Measurements from ENCODE around the gene RGL1. TPM values are rescaled to one million over a fixed set of nuclear protein-coding genes. Genes with fewer than 3 reads are reported as not detected.

RGL1 gene
- total RNA-seq, 1 donor from 2014 or later, result 28.2 TPM

GRCh38 chr1:183882335-183883167 lies 77.6 kb downstream of the RGL1 start:
- Histone ChIP-seq H3K4me1 (ENCODE audit: control insufficient read depth in 3 of 3, insufficient read depth in 3 of 3, low read length in 3 of 3) (peaks cover 5 to 18% (median 6%) of the 10 kb centered on the region in 3 donors), H3K9ac (ENCODE audit: low read depth in 1 of 3, low read length in 3 of 3) (no peak overlapping the region), H3K27me3 (ENCODE audit: control insufficient read depth in 3 of 3, insufficient read depth in 3 of 3, low read length in 3 of 3) (no peaks in the 10 kb centered on the region), H3K9me3 (ENCODE audit: control insufficient read depth in 3 of 3, low read length in 3 of 3) (no peaks in the 10 kb centered on the region), H3K4me3 (ENCODE audit: low read length in 3 of 3) (no peak overlapping the region), H3K27ac (ENCODE audit: low read depth, low read length) (peak overlapping the region; percentile 66), H3K36me3 (ENCODE audit: control insufficient read depth in 3 of 3, insufficient read depth in 3 of 3, low read length in 3 of 3) (peaks cover 0 to 6% (median 5%) of the 10 kb centered on the region in 3 donors)

- H3K9me3 ChIP-seq (ENCODE audit: control insufficient read depth in 3 of 3, low read length in 3 of 3), result no peaks in the 10 kb centered on the region
- H3K27me3 ChIP-seq (ENCODE audit: control insufficient read depth in 3 of 3, insufficient read depth in 3 of 3, low read length in 3 of 3), result no peaks in the 10 kb centered on the region
- no peak overlapping the region for H3K9ac ChIP-seq (ENCODE audit: low read depth in 1 of 3, low read length in 3 of 3)
- H3K4me1 ChIP-seq (ENCODE audit: control insufficient read depth in 3 of 3, insufficient read depth in 3 of 3, low read length in 3 of 3), result peaks cover 6 to 25% (median 12%) of the 10 kb centered on the region in 3 donors
- H3K36me3 ChIP-seq (ENCODE audit: control insufficient read depth in 3 of 3, insufficient read depth in 3 of 3, low read length in 3 of 3), result peaks cover 2 to 6% (median 5%) of the 10 kb centered on the region in 3 donors
- peak overlapping the region; percentile 66 for H3K27ac ChIP-seq (ENCODE audit: low read depth, low read length)
- H3K4me3 ChIP-seq (ENCODE audit: low read length in 3 of 3), result no peak overlapping the region
Observed at GRCh38 chr1:183883623-183884022, 78.7 kb downstream of the RGL1 start.

- H3K4me1 ChIP-seq (ENCODE audit: control insufficient read depth in 3 of 3, insufficient read depth in 3 of 3, low read length in 3 of 3), result peaks cover 6 to 28% (median 16%) of the 10 kb centered on the region in 3 donors
- H3K27ac ChIP-seq (ENCODE audit: low read depth, low read length), result peak overlapping the region; percentile 66
Observed at GRCh38 chr1:183884526-183884925, 79.6 kb downstream of the RGL1 start.

GRCh38 chr1:183885142-183885735 lies 80.3 kb downstream of the RGL1 start:
- Histone ChIP-seq H3K27me3 (ENCODE audit: control insufficient read depth in 3 of 3, insufficient read depth in 3 of 3, low read length in 3 of 3) (no peaks in the 10 kb centered on the region), H3K9ac (ENCODE audit: low read depth in 1 of 3, low read length in 3 of 3) (no peak overlapping the region), H3K4me3 (ENCODE audit: low read length in 3 of 3) (no peak overlapping the region), H3K36me3 (ENCODE audit: control insufficient read depth in 3 of 3, insufficient read depth in 3 of 3, low read length in 3 of 3) (peaks cover 2 to 6% (median 5%) of the 10 kb centered on the region in 3 donors), H3K27ac (ENCODE audit: low read depth, low read length) (peak overlapping the region; percentile 21), H3K9me3 (ENCODE audit: control insufficient read depth in 3 of 3, low read length in 3 of 3) (no peaks in the 10 kb centered on the region), H3K4me1 (ENCODE audit: control insufficient read depth in 3 of 3, insufficient read depth in 3 of 3, low read length in 3 of 3) (peaks cover 6 to 28% (median 16%) of the 10 kb centered on the region in 3 donors)

More at GRCh38 chr1:183884526-183884925, 79.6 kb downstream of the RGL1 start:
- Histone ChIP-seq H3K36me3 (ENCODE audit: control insufficient read depth in 3 of 3, insufficient read depth in 3 of 3, low read length in 3 of 3) (peaks cover 2 to 6% (median 5%) of the 10 kb centered on the region in 3 donors), H3K9ac (ENCODE audit: low read depth in 1 of 3, low read length in 3 of 3) (no peak overlapping the region), H3K4me3 (ENCODE audit: low read length in 3 of 3) (no peak overlapping the region), H3K9me3 (ENCODE audit: control insufficient read depth in 3 of 3, low read length in 3 of 3) (no peaks in the 10 kb centered on the region), H3K27me3 (ENCODE audit: control insufficient read depth in 3 of 3, insufficient read depth in 3 of 3, low read length in 3 of 3) (no peaks in the 10 kb centered on the region)

- Histone ChIP-seq H3K4me3 (ENCODE audit: low read length in 3 of 3) (no peak overlapping the region), H3K27ac (ENCODE audit: low read depth, low read length) (no peak overlapping the region), H3K36me3 (ENCODE audit: control insufficient read depth in 3 of 3, insufficient read depth in 3 of 3, low read length in 3 of 3) (peaks cover 2 to 6% (median 5%) of the 10 kb centered on the region in 3 donors), H3K9me3 (ENCODE audit: control insufficient read depth in 3 of 3, low read length in 3 of 3) (no peaks in the 10 kb centered on the region), H3K27me3 (ENCODE audit: control insufficient read depth in 3 of 3, insufficient read depth in 3 of 3, low read length in 3 of 3) (no peaks in the 10 kb centered on the region), H3K9ac (ENCODE audit: low read depth in 1 of 3, low read length in 3 of 3) (no peak overlapping the region), H3K4me1 (ENCODE audit: control insufficient read depth in 3 of 3, insufficient read depth in 3 of 3, low read length in 3 of 3) (peaks cover 8 to 28% (median 16%) of the 10 kb centered on the region in 3 donors)
Observed at GRCh38 chr1:183886083-183886828, 81.3 kb downstream of the RGL1 start.

GRCh38 chr1:183886853-183887252 lies 81.9 kb downstream of the RGL1 start:
- Histone ChIP-seq H3K9me3 (ENCODE audit: control insufficient read depth in 3 of 3, low read length in 3 of 3) (no peaks in the 10 kb centered on the region), H3K9ac (ENCODE audit: low read depth in 1 of 3, low read length in 3 of 3) (no peak overlapping the region), H3K27ac (ENCODE audit: low read depth, low read length) (no peak overlapping the region), H3K4me1 (ENCODE audit: control insufficient read depth in 3 of 3, insufficient read depth in 3 of 3, low read length in 3 of 3) (peaks cover 6 to 22% (median 16%) of the 10 kb centered on the region in 3 donors), H3K36me3 (ENCODE audit: control insufficient read depth in 3 of 3, insufficient read depth in 3 of 3, low read length in 3 of 3) (peaks cover 2 to 6% (median 5%) of the 10 kb centered on the region in 3 donors), H3K4me3 (ENCODE audit: low read length in 3 of 3) (no peak overlapping the region), H3K27me3 (ENCODE audit: control insufficient read depth in 3 of 3, insufficient read depth in 3 of 3, low read length in 3 of 3) (no peaks in the 10 kb centered on the region)

- Histone ChIP-seq H3K27me3 (ENCODE audit: control insufficient read depth in 3 of 3, insufficient read depth in 3 of 3, low read length in 3 of 3) (no peaks in the 10 kb centered on the region), H3K9ac (ENCODE audit: low read depth in 1 of 3, low read length in 3 of 3) (no peak overlapping the region), H3K9me3 (ENCODE audit: control insufficient read depth in 3 of 3, low read length in 3 of 3) (no peaks in the 10 kb centered on the region), H3K4me1 (ENCODE audit: control insufficient read depth in 3 of 3, insufficient read depth in 3 of 3, low read length in 3 of 3) (peaks cover 9 to 18% (median 16%) of the 10 kb centered on the region in 3 donors), H3K36me3 (ENCODE audit: control insufficient read depth in 3 of 3, insufficient read depth in 3 of 3, low read length in 3 of 3) (peaks cover 2 to 10% (median 5%) of the 10 kb centered on the region in 3 donors), H3K4me3 (ENCODE audit: low read length in 3 of 3) (no peak overlapping the region), H3K27ac (ENCODE audit: low read depth, low read length) (peak overlapping the region; percentile 10)
Observed at GRCh38 chr1:183887826-183888819, 83.2 kb downstream of the RGL1 start.

GRCh38 chr1:183889095-183889494 lies 84.2 kb downstream of the RGL1 start:
- Histone ChIP-seq H3K9ac (ENCODE audit: low read depth in 1 of 3, low read length in 3 of 3) (no peak overlapping the region), H3K4me3 (ENCODE audit: low read length in 3 of 3) (no peak overlapping the region), H3K4me1 (ENCODE audit: control insufficient read depth in 3 of 3, insufficient read depth in 3 of 3, low read length in 3 of 3) (peaks cover 16 to 23% (median 22%) of the 10 kb centered on the region in 3 donors), H3K27ac (ENCODE audit: low read depth, low read length) (peak overlapping the region; percentile 1), H3K9me3 (ENCODE audit: control insufficient read depth in 3 of 3, low read length in 3 of 3) (no peaks in the 10 kb centered on the region), H3K27me3 (ENCODE audit: control insufficient read depth in 3 of 3, insufficient read depth in 3 of 3, low read length in 3 of 3) (no peaks in the 10 kb centered on the region), H3K36me3 (ENCODE audit: control insufficient read depth in 3 of 3, insufficient read depth in 3 of 3, low read length in 3 of 3) (peaks cover 2 to 10% (median 5%) of the 10 kb centered on the region in 3 donors)
